Panc1 (cell line): ENCODE results near the gene FGA. TPM values are rescaled to one million over a fixed set of nuclear protein-coding genes. Genes with fewer than 3 reads are reported as not detected.

Experiments used
- ATAC-seq: fragments of 200-7000 bp; cut with Tn5 transposase; 2 replicates; pipeline ENCODE4 v1.9.1; 2020; ENCODE audit warnings: mild to moderate bottlenecking, moderate library complexity
- BruUV-seq: library from RNA; stranded (reverse); fragments of 400-500 nt; replicated peaks from 2 replicates; lab custom pipeline; 2021; lab: Mats Ljungman, UMichigan
- CTCF ChIA-PET: fragments of 300-600 bp; sonication (Branson Sonifier 250); formaldehyde crosslinking; loops from one replicate; lab custom pipeline; 2022; ENCODE audit warnings: antibody characterized with exemption; lab: Charles Lee
- POLR2A ChIA-PET: fragments of 300-600 bp; sonication (Branson Sonifier 250); formaldehyde crosslinking; loops from one replicate; lab custom pipeline; 2022; ENCODE audit warnings: antibody characterized with exemption; lab: Charles Lee
- DNase-seq: peaks from one replicate; pipeline ENCODE4 v3.0.0-alpha.2; 2010; ENCODE audit warnings: low read depth, low spot score
- H3K27ac ChIP-seq: 2 replicates; pipeline ENCODE4 v1.5.1; 2011; ENCODE audit warnings: mild to moderate bottlenecking, low read length, inconsistent platforms
- H3K27me3 ChIP-seq: fragments of 200-500 bp; sonication (Bioruptor generic); 2 replicates; pipeline ENCODE4 v1.6.0; 2014; ENCODE audit warnings: low read length, inconsistent platforms; ENCODE audit not compliant: control insufficient read depth, insufficient read depth
- H3K36me3 ChIP-seq: fragments of 200-500 bp; sonication (Bioruptor generic); 2 replicates; pipeline ENCODE4 v1.5.1; 2014; ENCODE audit warnings: inconsistent platforms, mild to moderate bottlenecking, low read length, moderate library complexity; ENCODE audit not compliant: control insufficient read depth, insufficient read depth
- H3K4me1 ChIP-seq: 2 replicates; pipeline ENCODE4 v1.5.1; 2011; ENCODE audit warnings: inconsistent platforms, mild to moderate bottlenecking, low read length, moderate library complexity; ENCODE audit not compliant: control insufficient read depth, insufficient read depth
- H3K4me3 ChIP-seq, 2 experiments: 2 replicates each; pipeline ENCODE4 v1.5.1; 2011 to 2012; ENCODE audit warnings: low read depth in 2 of 2, low read length in 2 of 2, mild to moderate bottlenecking in 2 of 2, inconsistent platforms in 1 of 2, moderate library complexity in 1 of 2
- H3K9me3 ChIP-seq: fragments of 200-500 bp; sonication (Bioruptor generic); 2 replicates; pipeline ENCODE4 v1.5.1; 2014; ENCODE audit warnings: low read depth, mild to moderate bottlenecking, inconsistent platforms, low read length, moderate library complexity; ENCODE audit not compliant: control insufficient read depth, insufficient read depth
- POLR2AphosphoS5 ChIP-seq: IDR thresholded peaks from 2 replicates; pipeline ENCODE4 v1.6.1; 2012; ENCODE audit warnings: mild to moderate bottlenecking, low read depth, low read length, moderate library complexity
- REST ChIP-seq, 2 experiments: IDR thresholded peaks; 2 replicates each; pipeline ENCODE4 v1.6.1; 2011 to 2012; ENCODE audit warnings: low read depth in 2 of 2, control low read depth in 1 of 2, low read length in 1 of 2, mild to moderate bottlenecking in 1 of 2, moderate library complexity in 1 of 2; ENCODE audit not compliant: insufficient read depth in 1 of 2
- SIN3A ChIP-seq: IDR thresholded peaks from 2 replicates; pipeline ENCODE4 v1.6.1; 2012; ENCODE audit warnings: low read depth, mild to moderate bottlenecking, low read length, moderate library complexity, borderline replicate concordance; ENCODE audit not compliant: insufficient read depth
- TCF7L2 ChIP-seq: IDR thresholded peaks from 2 replicates; pipeline ENCODE4 v1.6.1; 2011; ENCODE audit warnings: mild to moderate bottlenecking, low read depth, low read length, inconsistent platforms
- in situ Hi-C: cut with HindIII; loops from 2 replicates; pipeline ENCODE4 v1.10.0; 2016; ENCODE audit warnings: low sequenced_read_pairs, low pct_unique_long_range_greater_than_20kb
- intact Hi-C: fragments of 100-400 bp; cut with micrococcal nuclease; formaldehyde crosslinking; loops from one replicate; pipeline ENCODE4 v1.10.0; 2022; ENCODE audit not compliant: unreplicated experiment
- total RNA-seq: library from RNA; stranded (reverse); gene quantifications from one replicate; pipeline ENCODE4 v1.2.1, GENCODE V29; 2021; ENCODE audit not compliant: unreplicated experiment
- TF ChIP-seq, protein P1 (sequence below): fragments of 450-650 bp; IDR thresholded peaks from 2 replicates; pipeline ENCODE4 v1.5.1; 2017; ENCODE audit warnings: mild to moderate bottlenecking

Gene FGA
- total RNA-seq, 1 experiment from 2014 or later = 2.7 TPM

DNA sequence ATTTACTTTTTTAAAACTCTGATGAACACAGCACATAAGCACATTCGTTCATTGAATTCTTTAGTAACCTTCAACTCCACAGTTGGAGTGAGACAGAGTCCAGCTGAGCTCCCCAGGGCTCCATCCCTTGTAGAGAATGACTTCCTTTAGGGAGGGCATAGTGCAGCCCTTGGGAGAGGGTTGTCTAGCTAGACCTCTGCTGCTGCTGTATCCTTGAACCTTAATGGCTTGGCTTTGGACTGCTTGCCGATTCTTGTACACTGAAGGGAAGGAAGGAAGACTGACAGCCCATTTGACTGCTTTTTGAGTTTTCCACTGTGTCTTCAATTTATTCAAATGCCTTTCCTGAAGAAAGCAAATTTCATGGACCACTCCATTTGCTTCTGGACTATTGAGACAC is 41.3 kb upstream of the FGA start:
- ATAC-seq (no peak), DNase-seq (no peak)
- intact Hi-C loops = no loop called here
- Histone ChIP-seq H3K27ac (no peak overlapping the region), H3K27me3 (no peaks in the 10 kb centered on the region), H3K4me3 (no peak overlapping the region), H3K4me1 (no peaks in the 10 kb centered on the region), H3K36me3 (no peaks in the 10 kb centered on the region), H3K9me3 (no peaks in the 10 kb centered on the region)
- in situ Hi-C loops = no loop called here
- POLR2A ChIA-PET = no interaction called here
- TF ChIP-seq POLR2AphosphoS5 (no peak), SIN3A (no peak), TCF7L2 (no peak), REST (IDR thresholded peaks at IDR 0.05; ENCODE audit: insufficient read depth in 1 of 2, low read depth in 2 of 2, low read length in 1 of 2) (no peak)
- TF ChIP-seq, protein P1, sequence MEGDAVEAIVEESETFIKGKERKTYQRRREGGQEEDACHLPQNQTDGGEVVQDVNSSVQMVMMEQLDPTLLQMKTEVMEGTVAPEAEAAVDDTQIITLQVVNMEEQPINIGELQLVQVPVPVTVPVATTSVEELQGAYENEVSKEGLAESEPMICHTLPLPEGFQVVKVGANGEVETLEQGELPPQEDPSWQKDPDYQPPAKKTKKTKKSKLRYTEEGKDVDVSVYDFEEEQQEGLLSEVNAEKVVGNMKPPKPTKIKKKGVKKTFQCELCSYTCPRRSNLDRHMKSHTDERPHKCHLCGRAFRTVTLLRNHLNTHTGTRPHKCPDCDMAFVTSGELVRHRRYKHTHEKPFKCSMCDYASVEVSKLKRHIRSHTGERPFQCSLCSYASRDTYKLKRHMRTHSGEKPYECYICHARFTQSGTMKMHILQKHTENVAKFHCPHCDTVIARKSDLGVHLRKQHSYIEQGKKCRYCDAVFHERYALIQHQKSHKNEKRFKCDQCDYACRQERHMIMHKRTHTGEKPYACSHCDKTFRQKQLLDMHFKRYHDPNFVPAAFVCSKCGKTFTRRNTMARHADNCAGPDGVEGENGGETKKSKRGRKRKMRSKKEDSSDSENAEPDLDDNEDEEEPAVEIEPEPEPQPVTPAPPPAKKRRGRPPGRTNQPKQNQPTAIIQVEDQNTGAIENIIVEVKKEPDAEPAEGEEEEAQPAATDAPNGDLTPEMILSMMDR = no peak
- CTCF ChIA-PET = no interaction called here
- BruUV-seq = no TSS peak

- intact Hi-C loops = no loop called here
- POLR2A ChIA-PET = no interaction called here
- ATAC-seq (no peak), DNase-seq (no peak)
- no peaks in the 10 kb centered on the region for H3K9me3 ChIP-seq
- H3K27ac ChIP-seq = no peak overlapping the region
- no peak for TF ChIP-seq POLR2AphosphoS5
- no peak for TF ChIP-seq SIN3A
- no peak for TF ChIP-seq TCF7L2
- TF ChIP-seq, protein P1 = no peak
- TF ChIP-seq REST (IDR thresholded peaks at IDR 0.05; ENCODE audit: insufficient read depth in 1 of 2, low read depth in 2 of 2, low read length in 1 of 2) = no peak
- no peaks in the 10 kb centered on the region for H3K36me3 ChIP-seq
- H3K4me3 ChIP-seq = no peak overlapping the region
- no TSS peak for BruUV-seq
- no peaks in the 10 kb centered on the region; the same call in 1 of the 2 replicates for H3K27me3 ChIP-seq
- CTCF ChIA-PET = no interaction called here
- no peaks in the 10 kb centered on the region for H3K4me1 ChIP-seq
- in situ Hi-C loops = no loop called here
These were observed 39.8 kb upstream of the FGA start for GRCh38 chr4:154630324-154630723.
